GM23338 (cell line): ENCODE data around the gene PRDM2.

Experiments
- CREB1 ChIP-seq: fragments of 250-450 bp; sonication (Bioruptor Pico); IDR thresholded peaks from 2 replicates; pipeline ENCODE4 v1.5.0; 2020; ENCODE audit warnings: low read depth, mild to moderate bottlenecking, moderate library complexity
- EZH2 ChIP-seq: fragments of 200-600 bp; sonication (generic); IDR thresholded peaks from one replicate; pipeline ENCODE4 v1.8.0; 2017; ENCODE audit warnings: antibody characterized with exemption, mild to moderate bottlenecking, low read depth; ENCODE audit not compliant: unreplicated experiment
- EZH2phosphoT487 ChIP-seq: fragments of 200-600 bp; sonication (generic); IDR thresholded peaks from one replicate; pipeline ENCODE4 v1.8.1; 2018; ENCODE audit warnings: antibody characterized with exemption; ENCODE audit not compliant: unreplicated experiment
- JUNB ChIP-seq: IDR thresholded peaks from one replicate; pipeline ENCODE4 v1.6.1; 2016; ENCODE audit warnings: antibody characterized with exemption; ENCODE audit not compliant: unreplicated experiment
- NANOG ChIP-seq: IDR thresholded peaks from 2 replicates; pipeline ENCODE4 v1.6.1; 2016; ENCODE audit warnings: antibody characterized with exemption, borderline replicate concordance
- POLR2AphosphoS5 ChIP-seq: IDR thresholded peaks from 2 replicates; pipeline ENCODE4 v1.6.1; 2016; ENCODE audit warnings: antibody characterized with exemption, low read depth
- STAT1 ChIP-seq: IDR thresholded peaks from one replicate; pipeline ENCODE4 v1.6.1; 2016; ENCODE audit warnings: antibody characterized with exemption; ENCODE audit not compliant: unreplicated experiment
- ZNF114 ChIP-seq: fragments of 250-450 bp; sonication (Bioruptor Pico); IDR thresholded peaks from 2 replicates; pipeline ENCODE4 v1.5.0; 2020; ENCODE audit warnings: mild to moderate bottlenecking, moderate library complexity
- ZNF331 ChIP-seq: fragments of 250-450 bp; sonication (Bioruptor Pico); IDR thresholded peaks from 2 replicates; pipeline ENCODE4 v1.5.0; 2020; ENCODE audit warnings: low read depth, mild to moderate bottlenecking, moderate library complexity
- TF ChIP-seq, protein P1 (sequence below), 2 experiments: fragments of 200-600 bp in 1 of 2; sonication (generic) in 1 of 2; conservative IDR thresholded peaks; 2 replicates each; pipeline versions ENCODE4 v1.5.1 to v1.6.1; 2016 to 2017; ENCODE audit warnings: antibody characterized with exemption in 2 of 2, low read depth in 2 of 2, mild to moderate bottlenecking in 2 of 2, moderate library complexity in 1 of 2
- TF ChIP-seq, protein P2 (sequence below): IDR thresholded peaks from one replicate; pipeline ENCODE4 v1.6.1; 2018; ENCODE audit warnings: antibody characterized with exemption; ENCODE audit not compliant: unreplicated experiment

DNA sequence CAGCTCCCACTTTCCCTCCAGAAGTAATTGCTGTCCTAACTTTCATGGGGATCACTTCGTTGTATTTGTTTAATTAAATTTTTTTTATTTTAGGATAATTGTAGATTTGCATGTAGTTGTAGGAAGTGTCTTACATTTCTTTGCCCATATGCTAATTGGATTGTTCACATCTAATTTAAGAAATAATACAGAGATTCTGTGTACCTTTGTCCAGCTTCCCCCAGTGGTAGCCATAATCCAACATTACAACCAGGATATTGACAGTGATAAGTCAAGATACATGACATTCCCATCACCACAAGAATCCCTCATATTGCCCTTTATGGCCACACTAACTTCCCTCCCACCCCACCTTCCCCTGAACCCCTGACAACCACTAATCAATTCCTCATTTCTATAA, 136.6 kb downstream of the PRDM2 start:
- TF ChIP-seq, protein P1, sequence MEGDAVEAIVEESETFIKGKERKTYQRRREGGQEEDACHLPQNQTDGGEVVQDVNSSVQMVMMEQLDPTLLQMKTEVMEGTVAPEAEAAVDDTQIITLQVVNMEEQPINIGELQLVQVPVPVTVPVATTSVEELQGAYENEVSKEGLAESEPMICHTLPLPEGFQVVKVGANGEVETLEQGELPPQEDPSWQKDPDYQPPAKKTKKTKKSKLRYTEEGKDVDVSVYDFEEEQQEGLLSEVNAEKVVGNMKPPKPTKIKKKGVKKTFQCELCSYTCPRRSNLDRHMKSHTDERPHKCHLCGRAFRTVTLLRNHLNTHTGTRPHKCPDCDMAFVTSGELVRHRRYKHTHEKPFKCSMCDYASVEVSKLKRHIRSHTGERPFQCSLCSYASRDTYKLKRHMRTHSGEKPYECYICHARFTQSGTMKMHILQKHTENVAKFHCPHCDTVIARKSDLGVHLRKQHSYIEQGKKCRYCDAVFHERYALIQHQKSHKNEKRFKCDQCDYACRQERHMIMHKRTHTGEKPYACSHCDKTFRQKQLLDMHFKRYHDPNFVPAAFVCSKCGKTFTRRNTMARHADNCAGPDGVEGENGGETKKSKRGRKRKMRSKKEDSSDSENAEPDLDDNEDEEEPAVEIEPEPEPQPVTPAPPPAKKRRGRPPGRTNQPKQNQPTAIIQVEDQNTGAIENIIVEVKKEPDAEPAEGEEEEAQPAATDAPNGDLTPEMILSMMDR (conservative IDR thresholded peaks at IDR 0.05; ENCODE audit: low read depth in 2 of 2): no peak
- TF ChIP-seq ZNF114 (CRISPR knock-in tag) (no peak), STAT1 (no peak), EZH2 (no peak), EZH2phosphoT487 (no peak), JUNB (no peak), NANOG (no peak), POLR2AphosphoS5 (no peak), ZNF331 (CRISPR knock-in tag) (no peak), CREB1 (CRISPR knock-in tag) (no peak)
- TF ChIP-seq, protein P2, sequence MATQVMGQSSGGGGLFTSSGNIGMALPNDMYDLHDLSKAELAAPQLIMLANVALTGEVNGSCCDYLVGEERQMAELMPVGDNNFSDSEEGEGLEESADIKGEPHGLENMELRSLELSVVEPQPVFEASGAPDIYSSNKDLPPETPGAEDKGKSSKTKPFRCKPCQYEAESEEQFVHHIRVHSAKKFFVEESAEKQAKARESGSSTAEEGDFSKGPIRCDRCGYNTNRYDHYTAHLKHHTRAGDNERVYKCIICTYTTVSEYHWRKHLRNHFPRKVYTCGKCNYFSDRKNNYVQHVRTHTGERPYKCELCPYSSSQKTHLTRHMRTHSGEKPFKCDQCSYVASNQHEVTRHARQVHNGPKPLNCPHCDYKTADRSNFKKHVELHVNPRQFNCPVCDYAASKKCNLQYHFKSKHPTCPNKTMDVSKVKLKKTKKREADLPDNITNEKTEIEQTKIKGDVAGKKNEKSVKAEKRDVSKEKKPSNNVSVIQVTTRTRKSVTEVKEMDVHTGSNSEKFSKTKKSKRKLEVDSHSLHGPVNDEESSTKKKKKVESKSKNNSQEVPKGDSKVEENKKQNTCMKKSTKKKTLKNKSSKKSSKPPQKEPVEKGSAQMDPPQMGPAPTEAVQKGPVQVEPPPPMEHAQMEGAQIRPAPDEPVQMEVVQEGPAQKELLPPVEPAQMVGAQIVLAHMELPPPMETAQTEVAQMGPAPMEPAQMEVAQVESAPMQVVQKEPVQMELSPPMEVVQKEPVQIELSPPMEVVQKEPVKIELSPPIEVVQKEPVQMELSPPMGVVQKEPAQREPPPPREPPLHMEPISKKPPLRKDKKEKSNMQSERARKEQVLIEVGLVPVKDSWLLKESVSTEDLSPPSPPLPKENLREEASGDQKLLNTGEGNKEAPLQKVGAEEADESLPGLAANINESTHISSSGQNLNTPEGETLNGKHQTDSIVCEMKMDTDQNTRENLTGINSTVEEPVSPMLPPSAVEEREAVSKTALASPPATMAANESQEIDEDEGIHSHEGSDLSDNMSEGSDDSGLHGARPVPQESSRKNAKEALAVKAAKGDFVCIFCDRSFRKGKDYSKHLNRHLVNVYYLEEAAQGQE: no peak
